Mesenchymal stem cell (in vitro differentiated cells and primary cell): Measurements from ENCODE around the gene MACIR.

Experiments
- DNase-seq: peaks from one replicate; pipeline ENCODE4 v3.0.0-alpha.2; 2013
- H2AFZ ChIP-seq: one replicate; pipeline ENCODE4 v1.6.1; 2013; ENCODE audit warnings: low read depth, mild to moderate bottlenecking, control low read depth, inconsistent platforms, low read length, moderate library complexity
- H2AK5ac ChIP-seq: 2 replicates; pipeline ENCODE4 v1.6.1; 2013; ENCODE audit warnings: low read length, moderate library complexity, mild to moderate bottlenecking, inconsistent platforms; ENCODE audit not compliant: severe bottlenecking
- H2BK120ac ChIP-seq: one replicate; pipeline ENCODE4 v1.6.1; 2013; ENCODE audit warnings: low read depth, mild to moderate bottlenecking, inconsistent platforms, low read length, moderate library complexity
- H2BK12ac ChIP-seq, 2 experiments: one replicate each; pipeline ENCODE4 v1.6.1; 2013; ENCODE audit warnings: inconsistent platforms in 2 of 2, low read length in 2 of 2, mild to moderate bottlenecking in 2 of 2, moderate library complexity in 2 of 2, control low read depth in 1 of 2
- H2BK15ac ChIP-seq: one replicate; pipeline ENCODE4 v1.6.1; 2013; ENCODE audit warnings: mild to moderate bottlenecking, low read depth, inconsistent platforms; ENCODE audit not compliant: poor library complexity, severe bottlenecking
- H2BK5ac ChIP-seq: 2 replicates; pipeline ENCODE4 v1.6.1; 2013; ENCODE audit warnings: low read depth, mild to moderate bottlenecking, low read length, control low read depth, inconsistent platforms; ENCODE audit not compliant: poor library complexity, severe bottlenecking
- H3K14ac ChIP-seq, 2 experiments: one replicate each; pipeline ENCODE4 v1.6.1; 2013; ENCODE audit warnings: inconsistent platforms in 2 of 2, low read length in 2 of 2, control low read depth in 1 of 2, mild to moderate bottlenecking in 1 of 2, moderate library complexity in 1 of 2
- H3K18ac ChIP-seq, 2 experiments: one replicate each; pipeline ENCODE4 v1.6.1; 2013; ENCODE audit warnings: inconsistent platforms in 2 of 2, low read length in 2 of 2, control low read depth in 1 of 2, low read depth in 1 of 2, mild to moderate bottlenecking in 1 of 2
- H3K23ac ChIP-seq, 2 experiments: one replicate each; pipeline ENCODE4 v1.6.1; 2013; ENCODE audit warnings: inconsistent platforms in 2 of 2, low read length in 2 of 2, mild to moderate bottlenecking in 2 of 2, moderate library complexity in 2 of 2, control low read depth in 1 of 2
- H3K27ac ChIP-seq: 2 replicates; pipeline ENCODE4 v1.5.1; 2013; ENCODE audit warnings: mild to moderate bottlenecking, moderate library complexity, low read length, control low read depth, inconsistent platforms; ENCODE audit not compliant: poor library complexity, severe bottlenecking
- H3K27me3 ChIP-seq, 2 experiments: 2 replicates each; pipeline versions ENCODE4 v1.6.1 to v1.7.0; 2013; ENCODE audit warnings: low read length in 2 of 2, mild to moderate bottlenecking in 2 of 2, moderate library complexity in 2 of 2, control low read depth in 1 of 2, inconsistent platforms in 1 of 2; ENCODE audit not compliant: control insufficient read depth in 1 of 2, insufficient read depth in 1 of 2
- H3K36me3 ChIP-seq, 2 experiments: 2 replicates each; pipeline versions ENCODE4 v1.6.1 to v1.7.0; 2013; ENCODE audit warnings: low read length in 2 of 2, control low read depth in 1 of 2, inconsistent platforms in 1 of 2, low read depth in 1 of 2, mild to moderate bottlenecking in 1 of 2; ENCODE audit not compliant: insufficient read depth in 2 of 2, control insufficient read depth in 1 of 2
- H3K4ac ChIP-seq, 2 experiments: one replicate each; pipeline ENCODE4 v1.6.1; 2013; ENCODE audit warnings: inconsistent platforms in 2 of 2, low read length in 2 of 2, mild to moderate bottlenecking in 2 of 2, moderate library complexity in 2 of 2, control low read depth in 1 of 2, low read depth in 1 of 2
- H3K4me1 ChIP-seq: 2 replicates; pipeline ENCODE4 v1.6.1; 2013; ENCODE audit warnings: low read depth, low read length, control low read depth; ENCODE audit not compliant: control insufficient read depth, insufficient read depth
- H3K4me2 ChIP-seq: 2 replicates; pipeline ENCODE4 v1.6.1; 2013; ENCODE audit warnings: low read length, mild to moderate bottlenecking, inconsistent platforms; ENCODE audit not compliant: poor library complexity, severe bottlenecking
- H3K4me3 ChIP-seq, 2 experiments: 2 replicates each; pipeline versions ENCODE4 v1.5.1 to v1.7.0; 2013; ENCODE audit warnings: low read length in 2 of 2, mild to moderate bottlenecking in 2 of 2, control low read depth in 1 of 2, low read depth in 1 of 2; ENCODE audit not compliant: insufficient read depth in 1 of 2
- H3K79me1 ChIP-seq: replicated peaks from 2 replicates; pipeline ENCODE4 v1.6.1; 2013; ENCODE audit warnings: mild to moderate bottlenecking, control low read depth, low read length, inconsistent platforms; ENCODE audit not compliant: poor library complexity, severe bottlenecking
- H3K9ac ChIP-seq: 2 replicates; pipeline ENCODE4 v1.7.0; 2013; ENCODE audit warnings: mild to moderate bottlenecking, low read length, moderate library complexity
- H3K9me3 ChIP-seq: 2 replicates; pipeline ENCODE4 v1.7.0; 2013; ENCODE audit warnings: mild to moderate bottlenecking, low read length; ENCODE audit not compliant: control insufficient read depth
- H4K8ac ChIP-seq: one replicate; pipeline ENCODE4 v1.6.1; 2013; ENCODE audit warnings: inconsistent platforms, mild to moderate bottlenecking, low read length, moderate library complexity
- H4K91ac ChIP-seq: one replicate; pipeline ENCODE4 v1.6.1; 2013; ENCODE audit warnings: mild to moderate bottlenecking, low read length, inconsistent platforms
- WGBS: methylation state at CpG from one replicate; pipeline ENCODE4 v1.1.7; 2013; ENCODE audit warnings: mixed read lengths; 5-methylcytosine and 5-hydroxymethylcytosine counted together

Gene MACIR

DNA sequence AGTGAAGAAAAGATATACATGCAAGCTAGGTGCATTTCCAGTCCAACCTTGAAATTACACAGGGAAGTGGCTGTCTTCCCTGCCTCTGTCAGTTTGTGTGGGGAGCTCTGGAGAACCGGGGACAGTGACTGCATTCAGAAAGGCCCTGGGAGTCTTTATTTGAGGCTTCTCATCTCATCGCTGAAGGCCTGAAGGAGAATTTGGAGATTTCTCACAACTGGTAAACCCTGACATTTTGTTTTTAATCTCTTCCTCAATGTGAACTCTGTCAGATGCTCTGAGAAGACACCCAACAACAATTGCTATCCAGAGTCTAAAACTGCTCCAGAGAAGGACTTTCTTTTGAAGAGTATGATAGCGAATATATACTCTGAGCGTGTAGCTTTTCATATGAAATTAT, 33.0 kb downstream of the MACIR start:
- no peak overlapping the region for H2BK12ac ChIP-seq
- 93% methylated on average over 4 of the region's 4 CpGs for WGBS
- no peak overlapping the region for H2AFZ ChIP-seq
- no peak overlapping the region for H3K14ac ChIP-seq
- H3K9ac ChIP-seq, result no peak overlapping the region
- no peak overlapping the region for H2BK5ac ChIP-seq
- no peak overlapping the region for H3K18ac ChIP-seq
- no peaks in the 10 kb centered on the region for H3K4me1 ChIP-seq
- no peaks in the 10 kb centered on the region for H3K79me1 ChIP-seq
- H4K8ac ChIP-seq, result no peak overlapping the region
- no peaks in the 10 kb centered on the region for H3K9me3 ChIP-seq
- no peak overlapping the region for H3K23ac ChIP-seq
- H3K4me2 ChIP-seq, result no peak overlapping the region
- no peaks in the 10 kb centered on the region for H3K36me3 ChIP-seq
- no peak for DNase-seq
- no peak overlapping the region for H2BK120ac ChIP-seq
- H3K4me3 ChIP-seq, result no peak overlapping the region
- no peak overlapping the region for H2BK15ac ChIP-seq
- H4K91ac ChIP-seq, result no peak overlapping the region
- H3K4ac ChIP-seq, result no peak overlapping the region
- H2AK5ac ChIP-seq, result no peak overlapping the region
- H3K27ac ChIP-seq, result no peak overlapping the region
- H3K27me3 ChIP-seq, result no peaks in the 10 kb centered on the region

DNA sequence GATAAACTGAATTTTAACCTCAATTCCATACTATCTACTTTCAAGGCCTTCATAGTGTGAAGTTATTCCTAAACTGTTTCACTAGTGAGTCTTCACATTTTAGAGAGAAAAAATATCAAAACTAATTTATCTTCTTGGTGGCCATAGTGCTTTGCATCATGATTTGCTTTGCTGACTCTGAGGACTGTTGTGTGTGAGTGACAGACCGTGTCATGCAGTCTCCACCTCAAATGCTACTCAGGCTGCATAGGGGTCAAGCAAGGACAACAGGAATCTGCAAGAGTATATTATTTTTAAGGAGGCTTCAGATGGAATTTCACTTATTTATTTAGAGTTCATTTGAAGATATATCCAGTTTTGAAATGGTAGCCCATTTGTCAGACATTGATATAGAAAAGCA, 34.5 kb downstream of the MACIR start:
- no peaks in the 10 kb centered on the region for H3K36me3 ChIP-seq
- no peak overlapping the region for H4K8ac ChIP-seq
- 84% methylated on average over 1 of the region's 1 CpG for WGBS
- H3K18ac ChIP-seq, result no peak overlapping the region
- no peak overlapping the region for H3K14ac ChIP-seq
- no peak overlapping the region for H3K27ac ChIP-seq
- H3K23ac ChIP-seq, result no peak overlapping the region
- H2BK120ac ChIP-seq, result no peak overlapping the region
- H3K79me1 ChIP-seq, result no peaks in the 10 kb centered on the region
- no peak overlapping the region for H3K4me2 ChIP-seq
- H4K91ac ChIP-seq, result no peak overlapping the region
- H2AFZ ChIP-seq, result no peak overlapping the region
- no peak overlapping the region for H2AK5ac ChIP-seq
- no peak overlapping the region for H3K4ac ChIP-seq
- H3K4me3 ChIP-seq, result no peak overlapping the region
- H3K4me1 ChIP-seq, result no peaks in the 10 kb centered on the region
- no peaks in the 10 kb centered on the region for H3K9me3 ChIP-seq
- H3K9ac ChIP-seq, result no peak overlapping the region
- no peaks in the 10 kb centered on the region for H3K27me3 ChIP-seq
- DNase-seq, result no peak
- H2BK5ac ChIP-seq, result no peak overlapping the region
- H2BK12ac ChIP-seq, result no peak overlapping the region
- H2BK15ac ChIP-seq, result no peak overlapping the region

DNA sequence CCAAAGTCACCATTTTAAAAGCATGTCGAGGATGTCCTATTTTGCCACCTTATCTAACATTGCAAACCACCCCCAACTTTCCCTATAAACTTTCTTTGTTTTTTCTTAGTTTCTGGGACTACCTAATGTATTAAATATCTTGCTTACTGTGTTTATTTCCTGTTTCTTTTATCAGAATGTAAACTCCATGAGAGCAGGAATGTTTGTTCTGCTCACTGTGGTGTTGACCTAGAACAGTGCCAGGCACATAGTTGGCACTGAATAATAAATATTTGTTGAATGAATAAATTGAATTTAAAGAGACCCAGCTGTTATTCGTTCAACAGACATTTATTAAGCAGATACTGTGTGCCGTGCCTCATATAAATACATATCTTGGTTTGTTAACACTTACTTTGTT, 35.2 kb downstream of the MACIR start:
- Histone ChIP-seq H4K8ac (no peak overlapping the region), H2BK15ac (no peak overlapping the region), H3K4me3 (no peak overlapping the region), H3K4me1 (no peaks in the 10 kb centered on the region), H3K4ac (no peak overlapping the region), H3K14ac (no peak overlapping the region), H3K23ac (no peak overlapping the region), H3K18ac (no peak overlapping the region), H3K36me3 (no peaks in the 10 kb centered on the region), H3K27ac (no peak overlapping the region), H2AFZ (no peak overlapping the region), H4K91ac (no peak overlapping the region), H2BK120ac (no peak overlapping the region), H3K27me3 (no peaks in the 10 kb centered on the region), H3K9ac (no peak overlapping the region), H2BK5ac (no peak overlapping the region), H3K4me2 (no peak overlapping the region), H2BK12ac (no peak overlapping the region), H3K9me3 (no peaks in the 10 kb centered on the region), H2AK5ac (no peak overlapping the region), H3K79me1 (no peaks in the 10 kb centered on the region)
- no CpG with 5 or more reads among the region's 3 CpGs for WGBS
- no peak for DNase-seq

DNA sequence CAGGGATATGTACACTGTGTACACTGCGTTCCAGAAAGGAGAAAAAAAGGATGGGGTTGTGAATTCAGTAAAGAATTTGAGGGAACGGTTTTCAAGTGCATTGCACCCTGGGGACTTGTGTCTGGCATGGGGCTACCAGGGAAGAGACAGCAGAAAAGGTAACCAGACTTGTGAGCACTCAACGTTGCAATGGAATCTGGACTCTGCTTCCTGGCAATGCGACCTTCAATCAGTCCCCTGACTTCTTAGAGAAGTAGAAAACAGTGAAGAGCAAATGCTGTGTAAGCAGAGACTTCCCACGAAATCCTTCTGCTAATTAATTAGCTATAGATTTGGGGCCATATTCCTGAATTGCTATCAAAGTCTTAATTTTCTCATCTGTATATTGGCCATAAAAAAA, 36.3 kb downstream of the MACIR start:
- Histone ChIP-seq H3K27me3 (no peaks in the 10 kb centered on the region), H3K14ac (no peak overlapping the region), H3K79me1 (no peaks in the 10 kb centered on the region), H2BK120ac (no peak overlapping the region), H3K4ac (no peak overlapping the region), H3K23ac (no peak overlapping the region), H3K4me3 (no peak overlapping the region), H3K9me3 (no peaks in the 10 kb centered on the region), H2BK12ac (no peak overlapping the region), H3K4me2 (no peak overlapping the region), H3K27ac (no peak overlapping the region), H2AK5ac (no peak overlapping the region), H4K8ac (no peak overlapping the region), H3K9ac (no peak overlapping the region), H3K18ac (no peak overlapping the region), H2AFZ (no peak overlapping the region), H2BK5ac (no peak overlapping the region), H4K91ac (no peak overlapping the region), H2BK15ac (no peak overlapping the region), H3K36me3 (no peaks in the 10 kb centered on the region), H3K4me1 (no peaks in the 10 kb centered on the region)
- no peak for DNase-seq
- WGBS, result 29% methylated on average over 3 of the region's 5 CpGs
